ENCODE data around the gene MCCC2. TPM values are rescaled to one million over a fixed set of nuclear protein-coding genes. Genes with fewer than 3 reads are reported as not detected.

MCCC2 gene
- total and polyA plus RNA-seq, 10 of the 15 experiments (the other 5 are each of a cell fraction or from before 2014, with no cell fraction given), result 22.2 to 106 (median 77.7) TPM

DNA sequence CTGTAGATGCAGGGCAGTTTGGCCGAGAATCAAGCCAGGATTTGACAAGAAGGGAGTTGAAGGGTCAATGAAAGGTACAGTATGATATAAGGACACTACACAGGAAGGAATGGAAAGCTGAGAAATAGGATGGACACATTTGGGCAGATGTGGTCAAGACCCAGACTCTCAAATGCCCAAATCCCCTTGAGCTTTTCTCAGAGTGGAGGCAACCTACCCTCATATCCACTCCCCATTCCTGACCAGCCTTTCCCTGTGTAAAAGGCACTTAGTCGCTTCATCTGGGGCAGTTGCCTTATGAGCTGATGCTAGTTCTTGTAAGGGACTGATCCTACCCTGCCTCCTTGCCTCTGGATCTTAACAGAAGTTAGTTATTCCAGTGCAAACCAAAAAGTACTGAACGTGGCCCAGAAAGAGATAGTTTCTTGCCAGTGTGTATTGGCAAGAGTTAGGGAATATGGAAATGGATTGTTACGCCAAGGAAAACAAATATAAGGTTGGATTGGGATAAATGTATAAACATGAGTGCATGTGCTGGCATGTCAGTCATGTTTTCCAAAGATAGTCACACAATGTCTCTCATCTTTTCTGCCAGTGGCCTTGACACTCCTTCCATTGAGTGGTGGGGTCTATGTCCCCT lies 4.1 kb upstream of the MCCC2 start:
- SMC1A ChIA-PET (ENCODE audit: uncharacterized antibody, unreplicated experiment), result no interaction called here
- DNase-seq (ENCODE audit: low read depth, low spot score), result no peak
- Histone ChIP-seq H3K4me1 (ENCODE audit: control insufficient read depth, insufficient read depth, low read length) (no peaks in the 10 kb centered on the region), H3K4me2 (ENCODE audit: control insufficient read depth, insufficient read depth) (no peak overlapping the region), H2AFZ (ENCODE audit: control insufficient read depth, low read depth, low read length) (no peak overlapping the region), H3K9ac (ENCODE audit: control insufficient read depth, insufficient read depth, low read length) (no peak overlapping the region), H3K4me3 (no peak overlapping the region), H3K79me2 (ENCODE audit: control insufficient read depth, insufficient read depth, low read length) (peaks cover 9% of the 10 kb centered on the region), H3K27me3 (replicated peaks in 1 of 2; ENCODE audit: control insufficient read depth in 2 of 2, insufficient read depth in 2 of 2, low read length in 1 of 2) (no peaks in the 10 kb centered on the region), H3K27ac (ENCODE audit: control insufficient read depth, insufficient read depth) (no peak overlapping the region), H3K36me3 (ENCODE audit: control insufficient read depth in 2 of 2, insufficient read depth in 2 of 2, low read length in 1 of 2) (0 out of 4 replicates have a peak, but pooled peaks cover 0 to 2% of the 10 kb centered on the region in 2 experiments), H4K20me1 (ENCODE audit: control insufficient read depth, insufficient read depth) (no peaks in the 10 kb centered on the region), H3K9me3 (replicated peaks; ENCODE audit: control insufficient read depth, insufficient read depth, low read length) (no peaks in the 10 kb centered on the region)
- no peak for TF ChIP-seq ZBED1 (IDR thresholded peaks at IDR 0.05; ENCODE audit: borderline replicate concordance)
- no peak for TF ChIP-seq YBX1 (IDR thresholded peaks at IDR 0.05)
- TF ChIP-seq, protein P1, sequence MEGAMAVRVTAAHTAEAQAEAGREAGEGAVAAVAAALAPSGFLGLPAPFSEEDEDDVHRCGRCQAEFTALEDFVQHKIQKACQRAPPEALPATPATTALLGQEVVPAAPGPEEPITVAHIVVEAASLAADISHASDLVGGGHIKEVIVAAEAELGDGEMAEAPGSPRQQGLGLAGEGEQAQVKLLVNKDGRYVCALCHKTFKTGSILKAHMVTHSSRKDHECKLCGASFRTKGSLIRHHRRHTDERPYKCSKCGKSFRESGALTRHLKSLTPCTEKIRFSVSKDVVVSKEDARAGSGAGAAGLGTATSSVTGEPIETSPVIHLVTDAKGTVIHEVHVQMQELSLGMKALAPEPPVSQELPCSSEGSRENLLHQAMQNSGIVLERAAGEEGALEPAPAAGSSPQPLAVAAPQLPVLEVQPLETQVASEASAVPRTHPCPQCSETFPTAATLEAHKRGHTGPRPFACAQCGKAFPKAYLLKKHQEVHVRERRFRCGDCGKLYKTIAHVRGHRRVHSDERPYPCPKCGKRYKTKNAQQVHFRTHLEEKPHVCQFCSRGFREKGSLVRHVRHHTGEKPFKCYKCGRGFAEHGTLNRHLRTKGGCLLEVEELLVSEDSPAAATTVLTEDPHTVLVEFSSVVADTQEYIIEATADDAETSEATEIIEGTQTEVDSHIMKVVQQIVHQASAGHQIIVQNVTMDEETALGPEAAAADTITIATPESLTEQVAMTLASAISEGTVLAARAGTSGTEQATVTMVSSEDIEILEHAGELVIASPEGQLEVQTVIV (IDR thresholded peaks at IDR 0.05; ENCODE audit: borderline replicate concordance, partially characterized antibody), result no peak
- CTCF ChIA-PET, result interaction anchor here (1.0 to 1.4 kb wide), 2 partner anchors 17 to 19 kb away, joined by 3 to 8 read pairs; no protein-coding TSS in a partner anchor
- POLR2A ChIA-PET, result no interaction called here
- intact Hi-C loops (cut with micrococcal nuclease; ENCODE audit: unreplicated experiment), result no loop called here
- no TSS peak for BruUV-seq (replicated peaks)
- ATAC-seq, result no peak
- no peak for FAIRE-seq
- 57% methylated on average over 4 of the region's 4 CpGs for WGBS (ENCODE audit: insufficient coverage, insufficient replicate concordance, low lambda C conversion rate, missing lambda C conversion rate)
- in situ Hi-C loops (cut with MboI), result no loop called here
- RAD21 ChIA-PET (ENCODE audit: unreplicated experiment), result no interaction called here
